Activated T-cell treated with anti-CD3 and anti-CD28 coated beads, Interleukin-2, amount 50 U/mL, for 48 hours (primary cell): ENCODE results near the gene SIK3.
A peak's percentile ranks its signal among the peaks of the same experiment; 100 is the strongest.

Source experiments
- DNase-seq, 2 experiments: peaks; one replicate each; pipeline ENCODE4 v3.0.0-alpha.2; 2020

SIK3 gene

GRCh38 chr11:116859175-116859574 is 239.1 kb downstream of the SIK3 start:
- no peak for DNase-seq

GRCh38 chr11:116857936-116858335 is 240.3 kb downstream of the SIK3 start:
- DNase-seq, result no peak

- DNase-seq, result no peak
These were observed 240.9 kb downstream of the SIK3 start for GRCh38 chr11:116857316-116857715.

- no peak for DNase-seq
These were observed 241.8 kb downstream of the SIK3 start for GRCh38 chr11:116856423-116856822.

GRCh38 chr11:116855413-116855812 is 242.8 kb downstream of the SIK3 start:
- no peak for DNase-seq

GRCh38 chr11:116853461-116854073 is 244.7 kb downstream of the SIK3 start:
- DNase-seq, result peak; percentile 72 to 74

- DNase-seq, result peak; percentile 42 to 46
These were observed 245.8 kb downstream of the SIK3 start for GRCh38 chr11:116852261-116853031.

- DNase-seq, result peak; percentile 74
These were observed 246.6 kb downstream of the SIK3 start for GRCh38 chr11:116851626-116852025.

- DNase-seq, result no peak
These were observed 248.7 kb downstream of the SIK3 start for GRCh38 chr11:116849486-116849885.

- DNase-seq, result no peak
These were observed 249.2 kb downstream of the SIK3 start for GRCh38 chr11:116849060-116849459.

GRCh38 chr11:116847612-116848011 is 250.6 kb downstream of the SIK3 start:
- DNase-seq, result no peak

GRCh38 chr11:116844722-116845121 is 253.5 kb downstream of the SIK3 start:
- no peak for DNase-seq

- DNase-seq, result no peak
These were observed 254.6 kb downstream of the SIK3 start for GRCh38 chr11:116843661-116844060.

- DNase-seq, result no peak
These were observed 255.3 kb downstream of the SIK3 start for GRCh38 chr11:116842909-116843308.

- no peak for DNase-seq
These were observed 256.1 kb downstream of the SIK3 start for GRCh38 chr11:116842117-116842516.

GRCh38 chr11:116840746-116841296 is 257.4 kb downstream of the SIK3 start:
- no peak for DNase-seq

GRCh38 chr11:116840224-116840745 is 257.9 kb downstream of the SIK3 start:
- DNase-seq, result no peak

- no peak for DNase-seq
These were observed 259.7 kb downstream of the SIK3 start for GRCh38 chr11:116838321-116839084.

GRCh38 chr11:116837231-116838091 is 260.8 kb downstream of the SIK3 start, which contains the start of gene APOA1:
Gene APOA1 (minus strand): TSS chr11:116837622. CDS start chr11:116837387, 235 bp downstream.
- DNase-seq, result no peak

GRCh38 chr11:116836632-116836991 is 261.6 kb downstream of the SIK3 start:
- DNase-seq, result no peak

GRCh38 chr11:116835791-116836631 is 262.2 kb downstream of the SIK3 start:
- DNase-seq, result peak; percentile 84 to 88
